ENCODE data around the gene GLT8D2.
A peak's percentile ranks its signal among the peaks of the same experiment; 100 is the strongest.

GLT8D2 gene

DNA sequence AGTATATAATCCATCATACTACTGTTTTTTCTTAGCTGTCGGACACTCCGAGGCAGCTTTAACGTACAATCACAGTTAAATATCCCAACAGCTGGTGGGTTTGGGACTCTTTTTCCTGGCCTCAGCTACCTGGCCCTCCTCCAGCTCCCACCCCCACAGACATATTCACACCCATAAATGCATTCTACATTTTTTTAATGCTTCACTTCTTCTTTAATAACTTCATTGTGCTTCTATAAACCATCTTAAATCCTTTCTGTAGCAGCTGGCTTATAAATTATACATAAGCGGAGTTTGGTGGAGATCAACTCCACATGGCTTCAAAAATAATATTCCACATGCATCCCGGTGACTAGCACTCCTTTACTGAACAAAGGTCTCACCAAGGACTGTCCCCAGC is 51.0 kb downstream of the GLT8D2 start:
- no peak for DNase-seq (ENCODE audit: low read depth)

DNA sequence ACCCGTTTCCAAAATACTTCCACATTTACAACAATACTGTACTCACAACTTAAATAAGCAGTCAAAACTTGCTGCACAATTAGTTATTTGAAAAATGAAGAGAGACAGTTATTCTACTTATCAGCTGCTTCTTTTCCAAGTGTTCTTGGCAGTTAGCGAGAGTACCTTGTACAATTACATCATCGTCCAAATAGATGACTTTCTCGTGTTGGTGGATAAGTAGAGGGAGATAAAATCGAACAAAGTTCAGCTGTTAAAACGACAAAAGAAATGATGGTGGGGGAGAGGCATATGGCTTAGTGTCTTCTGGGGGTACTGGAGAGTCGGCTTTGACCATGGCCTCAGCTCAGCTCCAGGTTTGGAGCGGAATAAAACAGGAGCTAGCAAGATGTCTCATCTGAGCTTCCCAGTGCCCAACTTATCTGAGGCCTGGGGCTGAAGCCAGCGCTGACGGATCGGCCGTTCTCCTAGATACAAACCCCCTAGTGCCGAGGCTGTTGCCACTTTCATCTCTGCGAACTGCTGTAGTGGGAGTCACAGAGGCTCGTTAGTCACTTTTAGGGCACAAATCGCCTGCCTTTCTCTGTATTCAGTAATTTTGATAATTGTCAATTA is 52.6 kb downstream of the GLT8D2 start:
- DNase-seq (ENCODE audit: low read depth): no peak

DNA sequence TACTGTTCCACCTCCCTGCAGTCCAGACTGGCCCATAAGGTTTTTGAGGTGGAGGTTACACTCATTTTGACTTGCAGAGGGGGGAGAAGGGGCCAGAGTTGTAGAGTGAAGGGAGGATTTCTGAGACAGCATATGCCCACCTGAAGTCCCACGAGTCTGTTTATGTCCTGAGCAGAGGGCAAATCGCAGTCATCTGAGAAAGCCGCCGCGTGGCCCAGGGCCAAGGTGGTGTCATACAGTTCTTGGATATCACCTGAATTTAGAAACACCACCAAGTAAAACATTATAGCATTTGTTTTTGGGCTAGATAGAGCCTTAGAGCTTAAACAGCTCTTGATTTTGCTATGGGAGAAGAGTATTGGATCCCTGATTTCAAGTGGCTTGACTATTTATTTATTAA is 53.4 kb downstream of the GLT8D2 start:
- DNase-seq (ENCODE audit: low read depth): no peak

DNA sequence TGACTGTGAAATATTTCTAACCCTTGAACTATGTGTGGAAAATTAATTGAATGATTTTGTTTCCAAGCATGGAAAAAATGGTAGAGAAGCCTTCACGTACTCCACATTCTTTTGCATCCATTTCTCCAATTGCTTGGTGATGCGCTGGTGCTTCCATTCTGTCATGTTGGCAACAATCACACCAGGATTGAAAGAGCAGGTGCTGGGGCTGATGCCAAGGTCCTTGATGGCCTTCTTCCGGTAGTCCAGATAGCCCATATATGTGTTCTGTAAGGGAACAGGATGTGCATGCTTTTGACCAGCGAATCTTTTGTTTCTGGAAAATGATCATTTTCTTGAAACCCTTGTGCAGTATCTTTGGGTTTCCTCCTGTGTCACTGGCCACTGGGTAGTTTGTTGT is 55.8 kb downstream of the GLT8D2 start:
- DNase-seq (ENCODE audit: low read depth): no peak

DNA sequence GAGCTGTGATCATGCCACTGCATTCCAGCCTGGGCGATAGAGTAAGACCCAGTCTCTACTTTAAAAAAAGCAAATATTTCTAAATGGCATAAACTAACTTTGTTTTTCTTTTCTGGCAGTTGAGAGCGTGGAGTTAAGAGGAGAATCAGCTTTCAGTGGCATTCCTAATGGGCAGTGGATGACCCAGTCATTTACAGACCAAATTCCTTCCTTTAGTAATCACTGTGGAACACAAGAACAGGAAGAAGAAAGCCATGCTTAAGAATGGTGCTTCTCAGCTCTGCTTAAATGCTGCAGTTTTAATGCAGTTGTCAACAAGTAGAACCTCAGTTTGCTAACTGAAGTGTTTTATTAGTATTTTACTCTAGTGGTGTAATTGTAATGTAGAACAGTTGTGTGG is 63.2 kb downstream of the GLT8D2 start:
- no peak for DNase-seq (ENCODE audit: low read depth)

DNA sequence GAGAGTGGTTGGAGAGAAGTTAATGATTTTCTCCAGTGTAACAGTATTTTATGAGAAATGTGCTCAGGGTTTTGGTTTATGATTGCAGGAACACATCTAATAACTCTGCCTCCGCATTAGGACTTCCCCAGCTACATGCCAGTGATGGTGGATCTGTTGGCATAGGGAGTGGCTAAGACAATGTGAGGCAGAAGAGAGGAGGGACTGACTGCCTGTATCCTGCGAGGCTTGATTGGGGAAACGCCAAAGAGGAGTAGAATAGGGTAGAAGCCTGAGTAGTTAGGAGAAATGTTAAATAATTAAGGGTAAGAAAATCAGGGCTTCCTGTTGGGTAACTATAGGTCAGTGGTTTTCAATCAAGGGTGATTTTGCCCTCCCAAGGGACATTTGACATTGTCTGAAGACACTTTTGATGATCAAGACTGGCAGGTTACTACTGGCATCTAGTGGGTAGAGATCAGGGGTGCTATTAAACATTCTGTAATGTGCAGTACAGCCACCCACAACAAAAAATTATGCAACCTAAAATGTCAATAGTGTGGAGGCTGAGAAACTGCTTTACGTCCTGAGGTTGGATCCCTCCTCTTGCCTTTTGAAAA is 71.5 kb downstream of the GLT8D2 start:
- DNase-seq (ENCODE audit: low read depth): no peak

DNA sequence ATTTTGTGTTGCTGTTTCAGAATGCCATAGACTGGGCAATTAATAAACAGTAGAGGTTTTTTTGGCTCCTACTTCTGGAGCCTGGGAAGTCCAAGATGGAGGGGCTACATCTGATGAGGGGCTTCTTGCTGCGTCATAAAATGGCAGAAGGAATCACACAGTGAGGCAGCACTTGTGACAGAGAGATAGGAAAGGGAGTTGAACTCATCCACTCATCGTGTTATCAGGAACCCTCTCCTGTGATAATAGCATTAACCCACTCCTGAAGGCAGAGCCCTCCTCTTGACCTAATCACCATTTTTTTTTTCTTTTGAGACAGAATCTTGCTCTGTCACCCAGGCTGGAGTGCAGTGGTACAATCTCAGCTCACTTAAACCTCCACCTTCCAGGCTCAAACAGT is 74.6 kb downstream of the GLT8D2 start:
- no peak for DNase-seq (ENCODE audit: low read depth)

DNA sequence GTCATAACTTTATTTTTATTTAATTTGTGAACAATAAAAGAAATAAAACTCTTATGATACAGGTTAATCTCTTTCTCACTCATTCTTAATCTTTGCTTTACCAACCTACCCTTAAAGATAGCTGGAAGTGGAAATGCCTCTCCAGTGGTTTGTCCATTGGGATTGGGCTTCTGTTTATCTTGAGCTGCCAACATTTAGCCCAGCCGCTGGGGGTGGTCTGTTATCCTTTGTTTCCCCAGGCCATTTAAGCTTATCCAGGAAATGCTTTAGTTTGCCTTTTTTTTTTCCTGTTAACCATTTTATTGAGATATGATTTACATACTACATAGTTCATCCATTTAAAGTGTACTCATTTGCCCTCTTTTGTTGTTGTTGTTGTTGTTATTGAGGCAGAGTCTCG is 76.1 kb downstream of the GLT8D2 start:
- no peak for DNase-seq (ENCODE audit: low read depth)

DNA sequence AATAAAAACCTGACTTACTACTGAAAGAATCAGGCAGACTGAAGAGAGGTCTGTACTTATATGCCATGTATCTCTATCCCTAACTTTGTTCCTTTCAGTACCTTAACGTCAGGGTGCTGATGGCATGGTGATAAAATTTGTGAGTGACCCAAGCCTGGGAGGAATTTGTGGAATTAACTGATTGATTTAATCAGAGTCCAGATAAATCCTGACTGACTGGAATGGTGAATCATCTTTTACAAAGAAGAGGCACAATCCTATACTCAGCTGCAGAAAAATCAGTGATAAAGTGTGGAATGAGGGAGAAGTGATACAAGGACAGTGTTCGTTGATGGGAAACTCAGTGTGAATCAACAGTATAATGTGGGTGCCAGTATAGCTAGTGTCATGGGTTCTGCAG is 80.6 kb downstream of the GLT8D2 start:
- DNase-seq (ENCODE audit: low read depth): no peak

DNA sequence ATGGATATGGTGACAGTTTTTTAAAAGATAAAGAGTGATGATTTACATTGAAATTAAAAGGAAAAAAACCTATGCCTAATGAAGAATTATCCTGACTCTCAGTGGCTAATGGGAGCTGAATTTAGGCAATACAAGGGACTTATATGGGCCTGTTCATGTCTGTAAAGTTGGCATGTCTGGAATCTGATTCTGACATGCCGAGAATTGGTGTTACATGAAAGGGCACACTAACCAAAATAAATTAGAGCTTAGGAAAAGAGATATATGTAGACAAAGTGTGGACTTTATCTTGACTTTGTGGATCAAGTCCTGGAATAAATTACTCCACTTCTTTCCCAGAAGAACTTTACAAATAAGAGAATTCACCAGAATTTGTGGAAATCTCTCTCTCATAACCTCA is 83.3 kb downstream of the GLT8D2 start:
- no peak for DNase-seq (ENCODE audit: low read depth)

DNA sequence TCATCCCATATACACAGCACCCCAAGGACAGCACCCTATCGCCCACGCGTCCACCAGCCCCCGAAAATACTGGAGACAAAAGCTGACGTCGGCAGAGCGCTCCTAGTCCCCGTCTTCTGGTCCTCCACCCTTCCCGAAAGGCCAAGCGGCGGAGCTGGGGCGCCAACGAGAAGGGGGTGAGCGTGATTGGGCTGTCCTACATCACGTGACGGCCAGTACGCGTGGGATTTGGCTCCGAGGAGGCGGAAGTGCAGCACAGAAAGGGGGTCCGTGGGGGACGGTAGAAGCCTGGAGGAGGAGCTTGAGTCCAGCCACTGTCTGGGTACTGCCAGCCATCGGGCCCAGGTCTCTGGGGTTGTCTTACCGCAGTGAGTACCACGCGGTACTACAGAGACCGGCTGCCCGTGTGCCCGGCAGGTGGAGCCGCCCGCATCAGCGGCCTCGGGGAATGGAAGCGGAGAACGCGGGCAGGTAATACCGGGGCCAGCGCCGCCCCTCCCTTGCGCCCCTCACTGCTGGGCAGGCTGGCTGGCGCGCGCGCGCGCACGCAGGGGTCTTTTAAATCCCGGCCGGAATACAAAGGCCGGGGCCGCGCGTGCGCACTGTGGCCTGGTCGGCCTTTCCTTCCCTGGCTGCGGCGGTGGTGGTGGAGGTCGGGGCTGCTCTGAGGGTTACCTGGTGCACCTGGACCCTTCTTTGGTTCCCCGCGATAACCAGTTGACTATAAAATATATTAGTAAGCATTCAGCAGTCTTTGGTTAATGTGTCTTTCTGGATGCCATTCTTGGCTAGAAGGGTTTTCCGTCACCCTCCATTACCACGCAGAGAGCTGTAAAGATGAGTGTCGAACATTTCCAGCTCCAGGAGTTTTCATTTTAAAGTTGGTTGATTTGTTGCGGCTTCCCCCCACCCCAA is 84.1 kb downstream of the GLT8D2 start, which contains the start of gene TDG:
Gene TDG, plus strand, starts transcription at position 283 of the 915 bp plus-strand sequence. Its CDS starts 166 bp downstream, at position 449.
- DNase-seq (ENCODE audit: low read depth): peak; percentile 93

DNA sequence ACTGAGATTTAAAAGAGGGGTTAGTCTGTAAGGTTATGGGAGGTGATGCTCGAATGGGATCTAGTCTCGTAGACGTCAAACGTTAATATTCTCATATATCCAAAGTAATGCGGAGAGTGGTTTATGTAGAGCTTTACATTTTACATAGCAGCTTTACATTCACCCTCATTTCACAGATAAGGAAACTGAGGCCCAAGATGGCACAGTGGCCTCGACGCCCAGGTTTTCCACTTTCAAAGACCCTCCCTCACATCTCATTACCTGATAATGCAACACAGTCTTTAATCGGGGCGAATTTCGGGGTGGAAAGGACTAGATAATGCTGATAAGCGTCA is 84.8 kb downstream of the GLT8D2 start:
- no peak for DNase-seq (ENCODE audit: low read depth)

DNA sequence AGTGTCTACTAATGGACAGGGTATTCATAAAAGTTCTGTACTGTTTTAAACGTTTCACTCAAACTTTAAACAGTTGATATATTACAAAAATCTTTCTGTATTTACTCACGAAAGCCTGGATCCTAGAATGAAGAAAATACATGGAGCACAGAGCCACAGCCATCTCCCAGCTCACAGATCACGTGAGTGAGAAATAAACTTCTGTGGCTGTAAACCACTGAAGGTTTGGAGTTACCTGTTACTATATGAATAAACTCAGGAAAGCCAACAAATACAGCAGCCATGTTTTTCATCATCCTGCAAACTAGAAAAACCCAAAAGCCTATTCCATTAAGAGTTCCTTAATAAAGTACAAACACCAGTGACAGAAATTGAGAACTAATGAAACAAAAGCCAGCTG is 85.2 kb downstream of the GLT8D2 start:
- no peak for DNase-seq (ENCODE audit: low read depth)

DNA sequence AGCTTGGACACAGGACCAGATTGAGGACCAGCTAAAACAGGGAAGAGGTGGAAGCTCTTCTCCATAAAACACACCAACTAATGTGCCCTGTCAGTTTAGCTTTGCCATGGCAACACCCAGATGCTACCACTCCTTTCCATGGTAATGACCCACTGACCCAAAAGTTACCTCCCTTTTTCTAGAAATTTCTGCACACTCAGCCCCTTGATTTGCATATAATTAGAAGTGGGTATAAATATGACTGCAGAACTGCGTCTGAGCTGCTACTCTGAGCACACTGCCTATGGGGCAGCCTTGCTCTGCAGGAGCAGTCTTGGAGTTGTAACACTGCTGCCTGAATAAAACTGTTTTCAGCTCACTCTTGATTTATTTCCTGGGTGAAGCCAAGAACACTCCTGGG is 87.5 kb downstream of the GLT8D2 start:
- DNase-seq (ENCODE audit: low read depth): no peak

DNA sequence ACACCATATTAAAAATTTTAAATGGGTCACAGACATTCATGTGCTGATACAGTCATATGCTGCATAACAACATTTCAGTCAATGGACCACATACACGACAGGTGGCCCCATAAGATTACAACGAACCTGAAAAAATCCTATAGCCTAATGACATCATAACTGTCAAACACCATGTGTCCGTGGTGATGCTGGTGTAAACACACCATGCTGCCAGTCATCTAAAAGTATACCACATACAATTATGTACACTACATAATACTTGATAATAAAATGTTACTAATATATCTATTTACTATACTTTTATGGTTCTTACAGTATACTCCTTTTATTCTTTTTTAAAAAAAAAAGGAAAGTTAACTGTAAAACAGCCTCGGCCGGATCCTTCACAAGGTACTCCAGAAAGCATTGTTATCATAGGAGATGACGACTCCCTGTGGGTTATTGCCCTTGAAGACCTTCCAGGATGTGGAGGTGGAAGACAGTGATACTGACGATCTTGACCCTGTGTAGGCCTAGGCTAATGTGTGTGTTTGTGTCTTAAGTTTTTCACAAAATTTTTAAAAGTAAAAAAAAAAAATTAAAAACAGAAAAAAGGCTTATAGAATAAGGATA is 89.3 kb downstream of the GLT8D2 start:
- no peak for DNase-seq (ENCODE audit: low read depth)

DNA sequence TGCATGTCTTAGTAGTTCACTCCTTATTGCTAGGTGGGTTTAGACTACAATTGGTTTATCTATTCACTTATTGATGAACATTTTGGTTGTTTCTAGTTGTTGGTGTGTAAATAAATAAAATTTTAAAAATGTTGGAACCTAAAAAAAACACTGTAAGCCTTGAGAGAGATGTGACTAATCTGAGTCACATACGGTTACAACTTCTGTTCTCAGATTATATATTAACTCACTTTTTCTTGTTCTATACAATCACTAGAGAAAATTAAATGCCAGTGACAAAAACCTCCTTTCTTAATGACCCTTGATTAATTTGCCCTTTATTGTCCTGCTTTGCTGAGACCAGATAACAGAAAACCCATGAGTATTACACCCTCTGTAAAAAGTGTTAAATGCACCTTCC is 91.4 kb downstream of the GLT8D2 start:
- DNase-seq (ENCODE audit: low read depth): no peak

DNA sequence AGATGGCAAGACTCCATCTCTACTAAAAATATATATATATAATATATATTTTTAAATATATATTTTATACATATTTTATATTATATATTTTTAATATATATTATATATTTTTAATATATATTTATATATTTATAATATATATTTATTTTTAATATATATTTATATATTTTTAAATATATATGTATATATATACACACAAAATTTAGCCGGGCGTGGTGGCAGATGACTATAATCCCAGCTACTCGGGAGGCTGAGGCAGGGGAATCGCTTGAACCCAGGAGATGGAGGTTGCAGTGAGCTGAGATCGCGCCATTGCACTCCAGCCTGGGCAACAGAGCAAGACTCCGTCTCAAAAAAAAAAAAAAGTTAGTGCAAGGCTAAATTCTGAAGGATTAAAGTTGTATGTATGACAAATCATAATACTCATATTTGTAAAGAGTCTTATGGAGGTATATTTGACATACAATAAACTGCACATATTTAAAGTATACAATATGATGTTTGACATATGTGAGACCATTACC is 92.1 kb downstream of the GLT8D2 start:
- DNase-seq (ENCODE audit: low read depth): no peak

DNA sequence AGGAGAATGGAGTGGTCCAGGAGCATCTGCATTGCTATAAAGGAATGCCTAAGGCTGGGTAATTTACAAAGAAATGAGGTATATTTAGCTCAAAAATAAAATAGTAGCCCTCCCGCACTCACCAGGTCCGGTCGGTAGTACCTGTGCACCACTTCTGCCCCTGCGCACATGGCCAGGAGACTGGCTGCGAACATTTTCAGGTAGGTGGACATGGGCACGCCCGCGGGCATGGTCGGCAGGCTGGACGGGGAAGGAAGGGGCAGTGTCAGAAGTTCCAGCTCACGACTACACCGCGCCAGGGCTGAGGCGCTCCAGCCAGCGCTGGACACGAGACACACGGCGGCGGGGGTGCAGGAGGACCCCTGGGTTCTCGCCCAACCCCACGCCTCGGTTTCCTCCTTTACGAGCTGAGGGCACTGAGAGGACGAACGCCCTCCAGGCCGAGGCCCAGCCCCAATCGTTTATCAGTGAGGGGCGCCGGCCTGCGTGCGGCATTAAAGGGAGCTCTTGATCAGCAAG is 93.4 kb downstream of the GLT8D2 start:
- DNase-seq (ENCODE audit: low read depth): no peak

DNA sequence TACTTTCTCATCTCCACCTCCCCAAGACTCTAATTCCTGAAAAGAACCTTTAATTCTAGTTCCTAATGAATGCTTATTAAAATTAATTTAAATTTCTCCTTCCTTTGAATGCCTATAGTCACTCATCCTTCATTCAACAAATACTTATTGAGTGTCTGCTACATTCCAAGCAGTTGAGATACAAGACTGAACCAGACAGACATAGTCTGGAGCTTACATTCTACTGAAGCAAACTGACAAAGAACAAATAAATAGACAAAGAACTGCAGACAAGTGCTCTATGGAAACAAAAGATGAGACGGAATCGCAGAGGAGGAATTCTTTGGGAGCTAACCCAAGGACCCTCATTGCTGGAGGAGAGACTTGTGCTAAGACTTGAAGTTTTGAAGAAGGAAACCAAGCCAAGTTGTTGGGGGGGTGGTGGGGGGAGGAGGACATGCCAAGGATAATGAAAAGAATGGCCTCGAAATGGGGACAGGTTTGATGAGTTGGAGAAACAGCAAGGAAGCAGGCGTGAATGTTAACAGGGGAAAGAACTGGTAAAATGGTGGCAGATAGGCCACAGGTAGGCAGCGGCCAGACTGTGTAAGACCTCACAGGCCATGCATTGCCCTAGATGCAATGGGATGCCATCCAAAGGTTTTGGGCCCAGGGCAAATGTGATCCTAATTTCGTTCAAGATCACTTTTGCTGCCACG is 94.0 kb downstream of the GLT8D2 start:
- no peak for DNase-seq (ENCODE audit: low read depth)

DNA sequence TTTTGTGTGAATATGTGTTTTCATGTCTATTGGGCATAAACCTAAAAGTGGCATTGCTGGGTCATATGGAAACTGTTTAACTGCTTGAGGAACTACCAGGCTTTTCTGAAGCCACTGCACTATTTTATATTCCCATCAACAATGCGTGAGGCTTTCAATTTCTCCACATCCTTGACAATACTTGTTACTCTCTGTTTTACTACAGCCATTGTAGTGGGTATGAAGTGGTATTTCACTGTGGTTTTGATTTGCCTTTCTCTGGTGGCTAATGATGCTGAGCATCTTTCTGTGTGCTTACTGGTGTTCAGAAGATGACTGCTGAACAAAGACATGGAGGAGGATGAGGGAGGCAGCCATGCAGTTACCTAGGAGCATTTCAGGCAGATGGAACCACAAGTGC is 97.5 kb downstream of the GLT8D2 start:
- no peak for DNase-seq (ENCODE audit: low read depth)

DNA sequence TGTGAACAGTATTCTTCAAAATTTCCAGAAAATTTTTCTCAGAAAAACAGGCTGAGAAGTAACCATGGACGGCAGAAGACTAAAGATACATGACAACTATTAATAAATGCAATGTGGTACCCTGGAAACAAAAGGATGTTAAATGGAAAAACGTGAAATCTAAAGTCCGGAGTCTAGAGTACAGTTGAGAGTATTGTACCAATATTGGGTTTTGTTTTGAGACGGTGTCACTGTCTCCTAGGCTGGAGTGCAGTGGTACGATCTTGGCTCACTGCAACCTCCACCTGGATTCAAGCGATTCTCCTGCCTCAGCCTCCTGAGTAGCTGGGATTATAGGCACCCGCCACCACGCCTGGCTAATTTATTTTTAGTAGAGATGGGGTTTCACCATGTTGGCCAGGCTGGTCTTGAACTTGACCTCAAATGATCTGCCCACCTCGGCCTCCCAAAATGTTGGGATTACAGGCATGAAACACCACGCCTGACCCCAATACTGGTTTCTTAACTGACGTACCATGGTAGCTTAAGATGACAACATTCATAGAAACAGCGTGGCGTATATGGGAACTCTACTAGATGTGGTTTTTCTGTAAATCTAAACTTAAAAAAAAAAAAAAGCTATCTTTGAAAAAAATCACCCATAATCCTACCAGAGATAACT is 101.1 kb downstream of the GLT8D2 start:
- DNase-seq (ENCODE audit: low read depth): no peak

All from stimulated activated CD8-positive, alpha-beta memory T cell treated with anti-CD3 and anti-CD28 coated beads, Interleukin-15, amount 100 ng/mL, for 1 hour (primary cell).